Suppressor macrophage (primary cell): ENCODE data around the gene IQUB.
"Not testable (repeated sequence)": the region's sequence is repeated elsewhere in the genome, so short reads cannot be mapped to it uniquely, and the experiment has no call there.

Experiments
- DNase-seq, 4 experiments: peaks; one replicate each; pipeline ENCODE4 v3.0.0-alpha.2; 2020 to 2022

Gene IQUB

GRCh38 chr7:123485721-123486120 is 48.7 kb downstream of the IQUB start:
- DNase-seq = no peak

- DNase-seq = no peak
Measured at GRCh38 chr7:123485187-123485586, 49.2 kb downstream of the IQUB start.

GRCh38 chr7:123484199-123484598 is 50.2 kb downstream of the IQUB start:
- DNase-seq = no peak

- no peak for DNase-seq
Measured at GRCh38 chr7:123480107-123480506, 54.3 kb downstream of the IQUB start.

GRCh38 chr7:123478056-123478455 is 56.3 kb downstream of the IQUB start:
- DNase-seq = not testable (repeated sequence)

GRCh38 chr7:123472750-123473445 is 61.5 kb downstream of the IQUB start:
- no peak for DNase-seq

GRCh38 chr7:123472327-123472726 is 62.1 kb downstream of the IQUB start:
- no peak for DNase-seq

- DNase-seq = no peak
Measured at GRCh38 chr7:123468303-123468702, 66.1 kb downstream of the IQUB start.

GRCh38 chr7:123463890-123464289 is 70.5 kb downstream of the IQUB start:
- no peak for DNase-seq

- DNase-seq = no peak
Measured at GRCh38 chr7:123460616-123461015, 73.8 kb downstream of the IQUB start.

GRCh38 chr7:123455965-123456470 is 78.4 kb downstream of the IQUB start:
- DNase-seq = no peak

GRCh38 chr7:123440101-123440548 is 94.3 kb downstream of the IQUB start:
- DNase-seq = no peak

GRCh38 chr7:123439191-123439590 is 95.2 kb downstream of the IQUB start:
- DNase-seq = no peak

GRCh38 chr7:123437447-123437995 is 96.9 kb downstream of the IQUB start:
- DNase-seq = no peak

- DNase-seq = no peak
Measured at GRCh38 chr7:123435080-123435700, 99.2 kb downstream of the IQUB start.

- DNase-seq = no peak
Measured at GRCh38 chr7:123433665-123434064, 100.7 kb downstream of the IQUB start.

- DNase-seq = no peak
Measured at GRCh38 chr7:123432601-123433000, 101.8 kb downstream of the IQUB start.

- no peak for DNase-seq
Measured at GRCh38 chr7:123431075-123431614, 103.2 kb downstream of the IQUB start.

GRCh38 chr7:123425246-123425645 is 109.1 kb downstream of the IQUB start:
- no peak for DNase-seq

GRCh38 chr7:123424463-123424862 is 109.9 kb downstream of the IQUB start:
- DNase-seq = no peak

GRCh38 chr7:123423622-123424021 is 110.8 kb downstream of the IQUB start:
- no peak for DNase-seq

GRCh38 chr7:123417580-123417979 is 116.8 kb downstream of the IQUB start:
- no peak for DNase-seq

GRCh38 chr7:123415625-123416024 is 118.8 kb downstream of the IQUB start:
- no peak for DNase-seq
